Smooth muscle cell of the coronary artery (primary cell): ENCODE measurements around the gene CD84. TPM values are rescaled to one million over a fixed set of nuclear protein-coding genes. Genes with fewer than 3 reads are reported as not detected.

Experiments
- total RNA-seq: library from RNA; depleted of rRNA; stranded (reverse); fragments of >200 nt; gene quantifications from 2 replicates; pipeline ENCODE4 v1.2.3, GENCODE V29; 2014; ENCODE audit warnings: low replicate concordance

The CD84 gene, protein sequence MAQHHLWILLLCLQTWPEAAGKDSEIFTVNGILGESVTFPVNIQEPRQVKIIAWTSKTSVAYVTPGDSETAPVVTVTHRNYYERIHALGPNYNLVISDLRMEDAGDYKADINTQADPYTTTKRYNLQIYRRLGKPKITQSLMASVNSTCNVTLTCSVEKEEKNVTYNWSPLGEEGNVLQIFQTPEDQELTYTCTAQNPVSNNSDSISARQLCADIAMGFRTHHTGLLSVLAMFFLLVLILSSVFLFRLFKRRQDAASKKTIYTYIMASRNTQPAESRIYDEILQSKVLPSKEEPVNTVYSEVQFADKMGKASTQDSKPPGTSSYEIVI
- not detected in 2 replicates for total RNA-seq

DNA sequence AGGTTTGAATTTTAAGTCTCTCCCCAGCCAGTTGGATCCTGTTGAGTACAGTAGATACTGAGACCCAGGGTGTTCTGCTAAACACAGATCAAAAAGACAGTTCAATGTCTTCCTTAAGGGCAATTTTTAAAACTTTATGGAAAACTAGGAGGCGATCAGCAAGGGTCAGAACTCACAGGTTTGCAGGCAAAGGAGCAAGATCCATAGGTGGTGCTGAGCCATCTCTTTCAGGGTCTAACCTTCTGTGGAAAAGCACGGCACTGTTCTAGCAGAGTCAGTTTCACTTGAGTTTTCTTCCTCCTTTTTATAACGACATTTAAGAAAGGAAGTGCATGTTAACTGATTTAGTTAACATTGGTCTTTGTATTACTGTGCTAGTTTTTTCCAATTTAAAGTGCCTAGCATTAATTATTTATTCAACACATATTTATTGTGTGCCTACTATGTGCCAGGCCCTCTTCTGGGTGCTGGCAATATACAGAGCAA is at the start of gene CD84:
TSS of gene CD84 (minus strand) at position 281 of the 486 bp plus-strand sequence. CDS start at position 222, 59 bp downstream.

DNA sequence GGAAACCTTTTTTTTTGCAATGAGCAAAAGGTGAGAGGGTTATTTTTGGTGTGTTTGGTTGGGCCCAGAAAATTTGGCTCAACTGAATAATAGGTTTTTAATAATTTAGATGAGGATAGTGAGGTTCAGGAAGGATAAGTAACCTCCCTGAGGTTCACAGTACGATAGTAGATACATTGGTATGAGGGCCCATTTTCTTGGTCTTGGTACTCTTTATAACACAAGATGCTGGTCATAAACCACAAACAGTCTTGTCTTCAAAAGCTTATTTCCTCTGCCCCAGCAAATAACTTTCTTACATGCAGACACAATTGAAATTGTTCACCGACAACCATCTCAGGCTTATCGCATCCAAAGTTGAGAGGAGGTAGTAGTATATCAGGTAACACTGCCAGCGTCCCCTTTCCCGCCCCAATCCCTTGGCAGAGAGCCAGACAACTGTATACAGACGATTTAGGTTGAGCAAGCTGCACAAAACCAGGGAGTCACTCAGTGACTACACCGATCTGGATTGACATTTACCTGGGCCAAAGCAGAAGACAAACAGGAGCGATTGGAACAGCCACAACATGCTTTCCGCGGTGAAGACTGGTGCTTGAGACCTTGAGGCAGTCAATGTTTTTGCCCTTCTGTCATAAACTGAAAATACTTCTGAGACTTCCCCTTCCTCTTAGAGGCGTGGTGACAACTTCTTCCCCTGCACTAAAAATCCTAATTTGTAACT is 56.5 kb downstream of the CD84 start, which contains the start of gene SLAMF6:
TSS of gene SLAMF6 (minus strand) at position 634 of the 724 bp plus-strand sequence. CDS start at position 571, 63 bp downstream.

Other genes starting within 250 kb of the CD84 start
- 301 and 376 TPM in 2 replicates for gene COPA, start 236.2 kb downstream of the CD84 start, total RNA-seq
- 59.3 and 60.1 TPM in 2 replicates for gene NCSTN, start 236.1 kb downstream of the CD84 start, total RNA-seq
- gene NHLH1, start 212.4 kb downstream of the CD84 start, total RNA-seq, result not detected in 2 replicates
- gene VANGL2, start 178.9 kb downstream of the CD84 start, total RNA-seq, result 1.7 TPM in 1 of 2 replicates, not detected in the other
- gene SLAMF6, start 56.2 kb downstream of the CD84 start, total RNA-seq, result not detected in 2 replicates
- gene SLAMF1, start 67.5 kb upstream of the CD84 start, total RNA-seq, result not detected in 2 replicates
- gene CD48, start 132.3 kb upstream of the CD84 start, total RNA-seq, result not detected in 2 replicates
- not detected in 2 replicates for gene SLAMF7, start 159.8 kb upstream of the CD84 start, total RNA-seq
- not detected in 2 replicates for gene LY9, start 216.7 kb upstream of the CD84 start, total RNA-seq